ENCODE measurements around the gene SHOC2.

Gene SHOC2

DNA sequence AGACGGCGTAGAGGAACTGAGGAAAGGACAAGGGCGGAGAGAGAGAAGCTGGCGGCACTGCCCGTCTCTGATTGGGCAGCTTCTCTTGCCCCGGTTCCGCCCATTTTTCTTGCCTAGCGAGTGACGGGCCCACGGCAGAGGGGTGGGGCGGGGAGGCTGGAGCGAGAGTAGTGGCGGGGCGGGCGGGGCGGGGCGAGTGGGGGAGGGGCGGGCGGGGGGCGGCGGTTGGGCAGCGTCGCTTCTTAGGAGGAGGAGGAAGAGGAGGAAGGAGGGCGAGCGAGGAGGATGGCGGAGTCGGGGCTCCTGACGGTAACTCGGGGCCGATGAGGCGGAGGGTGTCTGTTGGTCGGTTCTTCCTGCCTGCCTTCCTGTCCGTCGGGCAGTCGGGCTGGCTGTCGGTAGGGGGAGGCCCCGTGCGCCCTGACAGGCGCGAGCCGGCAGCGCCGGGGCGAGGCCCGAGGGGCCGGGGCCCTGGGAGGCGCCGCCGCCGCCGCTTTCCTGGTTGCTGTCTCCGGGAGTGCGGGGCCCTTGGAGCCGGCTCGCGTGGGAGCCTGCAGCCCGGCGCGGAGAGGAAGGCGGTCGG is at the start of gene SHOC2:
Gene SHOC2 (plus strand): TSS at position 256 of the 583 bp plus-strand sequence. CDS start 44,755 bp downstream, outside the sequence.
- peak; percentile 96 to 98 (median 97) for DNase-seq (ENCODE audit: low read depth in 3 of 3)

DNA sequence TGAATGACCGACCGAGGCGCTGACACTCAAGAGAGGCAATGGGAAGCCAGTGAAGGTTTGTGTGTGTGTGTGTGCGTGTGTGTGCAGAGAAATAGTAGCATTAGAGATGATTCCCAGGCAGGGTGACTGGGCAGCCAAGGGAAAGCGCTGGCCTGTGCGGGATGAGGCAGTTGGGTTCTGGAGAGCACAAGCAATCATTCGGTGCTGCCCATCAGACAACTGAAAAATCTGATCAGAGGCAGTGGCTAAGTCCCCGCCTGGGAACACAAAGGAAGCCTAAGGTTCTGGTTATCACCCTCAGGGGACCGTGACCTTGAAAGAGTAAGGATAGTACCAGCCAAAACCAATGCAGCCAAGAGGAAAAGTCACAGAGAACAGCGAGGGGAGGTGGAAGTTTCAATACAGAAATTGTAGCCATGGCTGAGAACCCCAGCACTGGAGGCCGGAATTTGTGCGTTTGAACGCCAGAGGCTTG is 48.5 kb upstream of the SHOC2 start:
- no peak for DNase-seq (ENCODE audit: low read depth in 3 of 3)

- DNase-seq (ENCODE audit: low read depth in 3 of 3): peak; percentile 90 to 97 (median 92)
Observed at GRCh38 chr10:110871298-110872084, 47.9 kb upstream of the SHOC2 start, which contains the start of gene PDCD4. TSS of gene PDCD4 (plus strand) at chr10:110871928. CDS start at chr10:110876028, 4,100 bp downstream.

- DNase-seq (ENCODE audit: low read depth in 3 of 3): peak; percentile 54 to 71 (median 67)
Observed at GRCh38 chr10:110872145-110872983, 47.0 kb upstream of the SHOC2 start.

DNA sequence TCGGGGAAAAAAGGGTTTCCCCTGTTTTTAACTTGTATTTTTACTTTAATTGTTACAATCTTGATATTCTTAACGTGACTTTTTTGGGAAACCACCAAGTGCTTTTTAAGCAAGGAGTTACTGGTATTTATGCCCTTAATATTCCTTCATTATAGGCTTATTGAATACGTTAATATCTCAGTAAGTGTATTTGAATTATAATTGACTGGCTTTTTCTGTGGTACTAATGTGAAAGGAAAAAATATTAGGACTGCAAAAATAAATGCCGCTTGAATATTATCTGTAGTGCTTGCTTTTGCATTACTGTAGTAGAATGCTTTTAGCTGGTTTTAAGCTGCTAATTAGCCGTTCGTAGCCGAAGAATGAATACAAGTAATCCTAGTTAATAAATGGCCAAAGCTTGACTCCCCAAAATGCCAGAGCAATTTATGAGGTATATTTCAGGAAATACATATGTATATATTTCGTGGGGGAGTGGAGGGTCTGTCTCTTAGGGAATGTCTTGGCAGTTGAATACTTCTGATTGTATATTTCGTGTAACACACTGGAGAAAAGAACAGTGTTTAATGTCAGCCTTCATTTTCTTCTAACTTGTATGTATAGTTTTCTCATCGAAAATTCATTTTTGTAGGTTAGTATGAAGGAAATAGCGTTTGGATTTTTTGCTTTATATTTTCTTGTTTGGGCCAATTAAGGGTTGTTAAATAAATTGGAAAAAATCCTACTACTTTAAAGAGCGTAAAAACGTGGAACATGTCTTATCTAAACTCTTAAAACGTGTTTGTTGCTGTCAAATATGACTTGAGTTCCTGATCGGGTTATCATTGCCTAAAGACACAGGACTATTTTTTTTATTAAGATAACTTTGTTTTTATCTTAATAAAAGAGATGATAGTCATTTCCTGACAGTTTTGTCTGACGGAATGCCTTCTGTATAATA is 46.1 kb upstream of the SHOC2 start:
- no peak for DNase-seq (ENCODE audit: low read depth in 3 of 3)

DNA sequence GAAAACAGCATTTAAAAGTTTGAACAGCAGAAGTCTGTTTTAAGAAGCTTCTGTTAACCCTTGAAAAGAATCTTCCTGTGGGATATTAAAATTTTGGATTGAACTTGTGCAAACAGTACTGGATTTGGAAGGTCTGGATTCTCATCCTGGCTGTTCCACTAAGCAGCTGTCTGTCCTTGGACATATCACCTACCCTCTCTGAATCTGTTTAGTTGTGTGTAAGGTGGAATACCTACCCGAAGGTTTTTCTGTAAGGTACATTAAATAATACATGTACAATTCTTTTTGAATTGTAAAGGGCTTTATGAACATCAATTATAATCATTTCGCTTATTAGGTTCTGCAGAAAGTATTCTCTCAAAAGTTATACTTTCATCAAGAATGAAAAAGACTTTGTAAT is 45.5 kb upstream of the SHOC2 start:
- DNase-seq (ENCODE audit: low read depth in 3 of 3): no peak

GRCh38 chr10:110876000-110876399 is 43.4 kb upstream of the SHOC2 start:
- DNase-seq (ENCODE audit: low read depth in 3 of 3): no peak

DNA sequence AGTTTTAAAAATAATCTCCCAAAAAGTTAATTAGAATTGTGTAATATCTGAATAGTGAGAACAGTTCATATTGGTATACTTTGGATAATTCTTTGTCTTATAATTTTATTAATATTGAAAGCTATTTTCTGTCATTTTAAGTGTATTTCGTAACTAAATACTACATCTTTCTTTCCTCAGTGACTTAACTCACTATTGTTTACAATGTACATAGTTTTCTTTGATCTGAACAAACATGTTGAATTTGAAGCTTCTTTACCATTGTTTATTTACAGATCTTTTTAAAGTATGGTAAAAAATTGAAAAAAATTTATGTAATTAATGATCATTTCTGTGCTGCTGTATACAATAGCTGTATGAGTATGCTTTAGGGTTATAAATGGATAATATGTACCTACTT is 42.6 kb upstream of the SHOC2 start:
- no peak for DNase-seq (ENCODE audit: low read depth in 3 of 3)

DNA sequence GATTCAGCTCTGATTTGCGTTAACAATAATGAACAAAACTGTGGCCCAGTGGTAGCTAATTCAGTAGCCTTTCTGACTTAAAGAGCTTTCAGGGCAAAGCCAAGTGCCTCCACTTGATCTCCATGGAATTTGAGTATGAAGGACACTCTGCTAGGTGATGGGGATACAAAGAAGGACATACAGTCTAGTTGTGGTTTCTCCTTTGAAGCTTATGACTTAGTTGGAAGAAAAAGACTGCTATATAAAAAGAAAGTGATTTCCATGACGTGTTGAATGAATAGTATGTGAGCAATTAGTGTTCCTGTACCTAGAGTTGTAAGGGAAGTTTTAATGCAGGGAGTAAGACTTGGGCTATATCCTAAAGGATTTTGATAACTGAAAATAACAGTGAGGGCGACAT is 39.4 kb upstream of the SHOC2 start:
- no peak for DNase-seq (ENCODE audit: low read depth in 3 of 3)

DNA sequence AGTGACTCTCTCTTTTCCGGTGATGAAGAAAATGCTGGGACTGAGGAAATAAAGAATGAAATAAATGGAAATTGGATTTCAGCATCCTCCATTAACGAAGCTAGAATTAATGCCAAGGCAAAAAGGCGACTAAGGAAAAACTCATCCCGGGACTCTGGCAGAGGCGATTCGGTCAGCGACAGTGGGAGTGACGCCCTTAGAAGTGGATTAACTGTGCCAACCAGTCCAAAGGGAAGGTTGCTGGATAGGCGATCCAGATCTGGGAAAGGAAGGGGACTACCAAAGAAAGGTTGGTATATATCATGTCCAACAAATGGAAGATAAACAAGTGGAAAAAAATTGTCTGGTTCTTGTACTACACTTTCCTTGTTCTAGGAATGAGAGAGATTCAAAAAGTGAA is 38.2 kb upstream of the SHOC2 start:
- no peak for DNase-seq (ENCODE audit: low read depth in 3 of 3)

GRCh38 chr10:110881905-110882304 is 37.5 kb upstream of the SHOC2 start:
- no peak for DNase-seq (ENCODE audit: low read depth in 3 of 3)

DNA sequence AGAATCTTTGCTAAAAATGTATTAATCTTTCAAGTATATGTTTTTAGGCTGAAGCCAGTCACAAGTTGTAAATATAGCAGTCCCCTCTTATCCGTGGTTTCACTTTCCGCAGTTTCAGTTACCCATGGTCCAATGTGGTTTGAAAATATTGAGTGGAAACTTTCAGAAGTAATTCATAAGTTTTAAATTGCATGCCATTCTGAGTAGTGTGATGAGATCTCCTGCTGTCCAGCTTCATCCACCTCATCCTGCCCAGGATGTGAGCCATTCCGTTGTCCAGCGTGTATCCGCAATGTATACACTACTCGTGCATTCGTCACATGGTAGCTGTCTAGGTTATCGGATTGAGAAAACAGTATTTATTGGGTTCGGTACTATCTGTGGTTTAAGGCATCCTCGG is 35.5 kb upstream of the SHOC2 start:
- DNase-seq (ENCODE audit: low read depth in 3 of 3): no peak

DNA sequence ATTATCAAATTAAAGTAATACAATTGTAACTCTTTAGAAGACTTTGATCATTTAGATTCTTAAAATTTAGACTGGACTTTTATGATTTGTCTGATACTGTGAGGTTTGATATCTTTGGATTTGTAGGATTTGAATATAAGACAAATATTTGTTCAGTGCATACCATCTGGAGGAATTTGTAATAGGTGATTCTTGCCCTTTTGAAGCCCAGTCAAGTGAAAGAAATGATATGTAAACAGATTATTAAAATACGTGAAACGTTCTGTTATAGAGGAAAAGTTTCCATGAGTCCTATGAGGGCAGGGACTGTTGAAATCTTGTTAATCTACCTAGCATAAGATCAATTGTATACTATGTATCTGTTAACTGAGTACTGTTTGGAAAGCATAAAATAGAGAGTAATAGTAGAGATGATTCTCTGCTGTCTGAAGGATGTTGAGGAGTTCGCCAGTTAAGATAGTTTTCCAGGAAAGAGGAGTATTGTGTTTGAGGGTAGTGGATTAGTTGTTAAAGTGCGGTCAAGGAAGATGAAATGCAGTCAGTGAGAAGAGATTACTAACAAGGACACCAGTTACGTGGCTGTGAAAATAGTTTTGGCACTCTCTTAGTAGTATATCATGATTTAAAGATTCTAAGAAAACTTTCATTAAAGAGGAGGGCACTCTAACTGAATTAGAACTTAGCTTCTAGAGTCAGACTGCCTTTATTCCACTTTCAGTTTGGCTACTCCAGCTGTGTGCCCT is 33.3 kb upstream of the SHOC2 start:
- DNase-seq (ENCODE audit: low read depth in 3 of 3): no peak

DNA sequence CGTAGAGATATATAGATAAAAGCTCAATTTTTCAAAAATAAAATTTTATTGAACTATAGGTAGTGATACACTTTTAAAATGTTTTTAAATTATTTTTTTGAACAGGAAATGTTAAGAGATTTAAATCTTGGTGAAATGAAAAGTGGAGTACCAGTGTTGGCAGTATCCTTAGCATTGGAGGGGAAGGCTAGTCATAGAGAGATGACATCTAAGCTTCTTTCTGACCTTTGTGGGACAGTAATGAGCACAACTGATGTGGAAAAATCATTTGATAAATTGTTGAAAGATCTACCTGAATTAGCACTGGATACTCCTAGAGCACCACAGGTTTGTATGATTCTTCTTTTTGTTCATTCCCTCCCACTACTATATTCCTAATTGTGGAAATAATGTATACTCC is 31.8 kb upstream of the SHOC2 start:
- no peak for DNase-seq (ENCODE audit: low read depth in 3 of 3)

GRCh38 chr10:110892602-110893288 is 26.7 kb upstream of the SHOC2 start:
- no peak for DNase-seq (ENCODE audit: low read depth in 3 of 3)

- no peak for DNase-seq (ENCODE audit: low read depth in 3 of 3)
Observed at GRCh38 chr10:110893559-110894179, 25.7 kb upstream of the SHOC2 start.

DNA sequence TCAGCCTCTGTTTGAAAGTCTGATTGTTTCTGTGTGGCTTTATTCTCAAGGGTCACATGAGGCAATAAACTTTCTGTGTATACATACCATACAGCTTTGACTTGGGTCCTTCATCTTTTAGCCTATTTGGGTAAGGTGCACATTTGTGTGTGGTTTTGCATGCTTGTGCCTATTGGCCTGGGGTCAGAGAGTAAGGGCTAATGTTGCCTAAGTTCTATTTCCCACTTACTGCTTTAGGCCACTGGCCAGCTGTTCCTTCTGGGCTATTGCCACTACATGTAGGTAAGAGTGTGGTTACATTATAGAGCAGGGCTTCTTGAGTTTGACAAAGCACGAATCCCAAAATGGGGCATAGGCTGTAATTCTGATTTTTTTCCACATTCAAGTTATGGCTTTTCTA is 22.2 kb upstream of the SHOC2 start:
- DNase-seq (ENCODE audit: low read depth in 3 of 3): no peak

DNA sequence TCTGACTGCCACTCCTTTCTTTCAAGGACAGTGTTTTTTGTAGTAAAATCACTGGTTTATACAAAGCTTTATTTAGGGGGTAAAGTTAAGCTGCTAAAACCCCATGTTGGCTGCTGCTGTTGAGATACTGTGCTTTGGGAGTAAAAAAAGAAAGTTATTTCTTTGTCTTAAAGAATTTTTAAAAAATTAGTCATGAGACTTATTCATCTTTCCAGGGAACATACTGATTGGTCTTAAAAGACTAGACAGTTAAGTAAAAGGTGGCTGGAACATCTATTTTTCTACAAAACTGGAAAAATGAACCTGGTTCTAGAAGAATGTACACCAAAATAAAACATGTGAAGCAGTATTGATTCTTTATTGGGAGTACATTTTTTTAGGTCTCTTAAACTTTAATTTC is 21.0 kb upstream of the SHOC2 start:
- DNase-seq (ENCODE audit: low read depth in 3 of 3): no peak

DNA sequence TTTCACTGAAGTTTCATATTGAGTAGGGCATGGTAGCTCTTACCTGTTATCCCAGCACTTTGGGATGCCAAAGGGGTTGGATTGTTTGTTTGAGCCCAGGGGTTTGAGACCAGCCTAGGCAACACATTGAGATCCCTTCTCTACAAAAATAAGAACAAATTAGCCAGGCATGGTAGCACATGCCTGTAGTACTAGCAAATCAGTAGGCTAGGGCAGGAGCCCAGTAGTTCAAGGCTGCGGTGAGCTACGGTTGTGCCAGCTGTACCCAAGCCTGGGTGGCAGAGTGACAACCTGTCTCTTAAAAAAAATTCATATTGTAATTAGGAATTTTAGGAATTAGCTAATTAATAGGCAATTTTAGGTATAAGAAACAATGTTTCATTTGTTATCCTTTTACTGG is 18.4 kb upstream of the SHOC2 start:
- no peak for DNase-seq (ENCODE audit: low read depth in 3 of 3)
